Umbilical cord (tissue), 2 donors: Measurements from ENCODE around the gene GPC6. TPM values are rescaled to one million over a fixed set of nuclear protein-coding genes. Genes with fewer than 3 reads are reported as not detected.
A peak's percentile ranks its signal among the peaks of the same experiment; 100 is the strongest.
"Not testable (repeated sequence)": the region's sequence is repeated elsewhere in the genome, so short reads cannot be mapped to it uniquely, and the experiment has no call there.

Experiments
- DNase-seq: peaks from one replicate; pipeline ENCODE4 v3.0.0-alpha.2; 2015; ENCODE audit warnings: low spot score
- total RNA-seq: library from RNA; depleted of rRNA; stranded (reverse); fragments of >200 nt; gene quantifications from one replicate; pipeline ENCODE4 v1.2.3, GENCODE V29; 2014; ENCODE audit warnings: low replicate concordance; ENCODE audit not compliant: insufficient read depth

Gene GPC6
- total RNA-seq, 1 donor from 2014 or later, result 37.6 TPM

- no peak for DNase-seq
These were observed 198.8 kb downstream of the GPC6 start for GRCh38 chr13:93425411-93425810.

- DNase-seq, result no peak
These were observed 203.8 kb downstream of the GPC6 start for GRCh38 chr13:93430381-93430780.

GRCh38 chr13:93435651-93436050 lies 209.0 kb downstream of the GPC6 start:
- DNase-seq, result no peak

DNA sequence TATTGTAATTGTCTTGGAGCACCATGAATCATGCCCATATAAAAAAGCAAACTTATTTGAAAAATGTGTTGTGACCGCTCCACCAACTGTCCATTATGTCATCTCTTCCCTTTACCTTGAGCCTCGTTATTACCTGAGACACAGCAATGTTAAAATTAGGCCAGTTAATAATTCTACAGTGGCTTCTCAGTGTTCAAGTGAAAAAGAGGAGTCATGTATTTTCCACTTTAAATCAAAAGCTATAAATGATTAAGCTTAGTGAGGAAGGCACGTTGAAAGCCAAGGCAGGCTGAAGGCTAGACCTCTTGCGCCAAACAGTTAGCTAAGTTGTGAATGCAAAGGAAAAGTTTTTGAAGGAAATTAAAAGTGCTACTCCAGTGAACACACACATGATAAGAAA lies 210.5 kb downstream of the GPC6 start:
- DNase-seq, result no peak

DNA sequence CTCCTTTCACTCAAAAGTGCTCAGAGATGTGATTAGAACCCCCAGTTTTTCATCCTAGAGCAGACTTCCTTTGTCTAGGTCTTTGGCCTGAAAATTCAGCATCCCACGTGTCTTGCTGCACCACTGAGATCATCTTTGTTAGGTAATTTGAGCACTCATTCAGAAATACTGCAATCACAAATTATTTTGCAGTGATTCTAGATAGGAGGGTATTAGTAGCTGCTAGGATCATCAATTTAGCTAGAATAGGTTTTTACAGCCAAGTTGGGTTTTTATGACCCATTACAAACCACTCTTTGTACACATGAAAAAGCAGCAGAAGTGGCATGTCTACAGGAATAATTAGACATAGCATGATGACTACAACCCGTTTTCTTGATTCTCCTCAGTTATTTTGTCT lies 219.6 kb downstream of the GPC6 start:
- DNase-seq, result no peak

DNA sequence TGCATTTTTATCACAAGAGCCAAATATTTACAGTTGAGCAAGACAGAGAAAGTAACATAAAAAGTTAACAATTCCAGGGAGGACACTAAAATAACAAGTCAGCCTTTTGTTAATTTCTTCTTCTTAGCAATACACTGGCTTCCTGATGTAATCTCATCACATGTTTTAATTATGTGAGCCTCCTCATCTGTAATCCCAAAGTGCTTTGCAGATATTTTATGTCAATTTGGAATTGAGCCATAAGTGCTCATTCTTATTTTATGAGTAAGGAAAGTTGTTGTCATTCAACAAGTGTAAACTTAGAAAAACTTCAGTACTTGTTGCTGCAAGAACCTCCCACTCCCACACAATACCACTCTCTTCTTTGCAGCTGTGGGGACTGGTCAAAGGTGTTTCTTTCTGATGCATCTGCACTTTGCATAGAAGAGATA lies 223.6 kb downstream of the GPC6 start:
- no peak for DNase-seq

DNA sequence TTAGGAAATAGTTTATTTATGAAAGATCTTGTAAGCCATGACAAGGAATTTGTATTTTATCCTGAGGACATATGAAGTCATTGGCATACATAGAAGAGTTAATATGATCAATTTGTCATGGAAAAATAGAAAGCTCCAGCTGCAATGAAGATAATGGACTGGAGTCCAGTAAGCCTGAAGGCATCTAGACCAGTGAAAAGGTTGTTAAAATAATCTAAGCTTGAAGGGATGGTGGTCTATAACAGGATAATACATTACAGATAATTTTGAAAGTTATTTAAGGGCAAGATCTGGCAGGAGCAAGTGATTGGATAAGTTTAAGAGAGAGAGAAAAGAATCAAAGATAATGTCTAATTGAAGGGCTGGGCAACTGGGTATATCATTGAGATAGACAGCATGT lies 224.2 kb downstream of the GPC6 start:
- DNase-seq, result no peak

GRCh38 chr13:93454676-93455235 lies 228.1 kb downstream of the GPC6 start:
- not testable (repeated sequence) for DNase-seq

DNA sequence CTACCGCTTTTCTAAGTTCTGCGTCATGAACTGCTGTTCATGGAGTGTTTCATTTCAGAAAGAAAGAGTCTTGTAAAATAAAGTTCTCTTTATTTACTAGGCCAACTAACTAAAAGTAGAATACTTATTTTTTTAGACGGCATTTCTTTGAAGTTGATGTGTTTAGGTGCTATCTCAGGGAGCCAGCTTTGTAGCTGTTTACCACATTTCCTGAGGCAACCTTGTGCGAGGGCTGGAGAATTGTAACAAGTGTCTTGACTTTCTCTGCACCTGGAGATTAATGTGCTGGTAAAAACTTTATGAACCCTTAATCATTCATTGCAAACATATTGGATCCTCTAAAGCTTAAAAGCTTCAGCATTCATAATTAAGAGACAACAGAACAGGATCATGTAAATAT lies 229.3 kb downstream of the GPC6 start:
- no peak for DNase-seq

GRCh38 chr13:93460005-93460404 lies 233.4 kb downstream of the GPC6 start:
- DNase-seq, result no peak

DNA sequence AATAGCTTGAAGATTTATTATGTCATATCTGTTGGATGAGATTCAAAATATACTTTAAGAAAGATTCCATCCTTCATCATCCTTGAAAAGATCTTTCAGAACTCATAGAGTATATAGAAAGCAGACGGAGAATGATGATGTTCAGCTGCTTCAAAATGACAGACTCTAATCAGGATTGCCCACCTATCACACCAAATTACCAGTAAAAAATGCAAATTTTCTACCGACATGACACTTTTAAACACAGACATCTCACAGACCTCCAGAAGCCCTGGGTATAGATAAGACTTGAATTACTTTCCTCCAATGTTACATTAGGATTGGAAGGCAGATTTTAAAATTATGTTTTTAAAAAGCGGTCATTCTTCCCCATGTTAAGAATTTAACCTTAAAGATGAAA lies 235.5 kb downstream of the GPC6 start:
- DNase-seq, result peak; percentile 31

DNA sequence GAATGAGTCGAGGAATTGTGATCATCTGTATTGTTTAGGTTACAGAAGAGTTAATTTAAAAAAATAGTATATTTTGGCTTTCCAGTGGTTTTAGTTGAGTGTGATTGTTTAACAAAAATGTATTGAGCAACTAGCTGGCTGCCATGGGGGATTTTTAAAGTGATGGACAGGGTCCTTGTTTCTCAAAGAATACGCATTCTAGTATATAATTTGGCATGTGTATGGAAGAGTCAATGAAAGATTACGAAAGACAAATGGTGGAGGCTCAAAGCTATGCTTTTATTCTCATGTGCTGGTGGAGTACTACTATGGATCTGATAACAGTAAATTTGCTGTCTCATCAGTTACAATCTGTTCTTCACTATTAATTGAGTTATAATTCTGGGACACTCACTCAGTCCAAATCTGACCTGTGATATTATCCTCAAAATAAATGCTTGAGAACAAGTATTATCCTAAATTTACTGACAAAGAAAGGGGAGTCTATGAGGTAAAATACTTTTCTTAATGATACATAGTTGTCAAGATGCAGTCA lies 240.0 kb downstream of the GPC6 start:
- no peak for DNase-seq

- DNase-seq, result no peak
These were observed 240.6 kb downstream of the GPC6 start for GRCh38 chr13:93467175-93467574.

- no peak for DNase-seq
These were observed 241.8 kb downstream of the GPC6 start for GRCh38 chr13:93468433-93468832.

DNA sequence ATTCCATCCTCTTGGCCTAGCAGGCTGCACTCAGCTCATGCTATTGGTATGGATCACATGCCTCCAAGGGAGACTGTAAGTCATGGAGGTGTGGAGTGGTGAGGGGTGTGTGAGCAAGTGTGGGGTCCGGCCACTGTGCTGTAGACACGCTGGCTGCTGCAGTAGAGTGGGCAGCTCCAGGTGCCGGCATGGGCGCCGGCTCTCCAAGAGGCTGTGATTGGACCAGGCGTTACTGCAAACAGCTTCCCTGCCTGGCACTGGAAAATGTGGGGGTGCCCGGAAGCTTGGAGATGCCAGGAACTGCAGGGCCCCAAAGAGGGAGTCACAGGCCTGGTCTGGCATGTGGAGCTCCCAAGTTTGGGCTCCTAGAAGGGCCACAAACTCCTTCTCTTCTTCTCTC lies 245.7 kb downstream of the GPC6 start:
- DNase-seq, result no peak

- DNase-seq, result no peak
These were observed 246.2 kb downstream of the GPC6 start for GRCh38 chr13:93472814-93473296.

- no peak for DNase-seq
These were observed 247.0 kb downstream of the GPC6 start for GRCh38 chr13:93473441-93474270.

DNA sequence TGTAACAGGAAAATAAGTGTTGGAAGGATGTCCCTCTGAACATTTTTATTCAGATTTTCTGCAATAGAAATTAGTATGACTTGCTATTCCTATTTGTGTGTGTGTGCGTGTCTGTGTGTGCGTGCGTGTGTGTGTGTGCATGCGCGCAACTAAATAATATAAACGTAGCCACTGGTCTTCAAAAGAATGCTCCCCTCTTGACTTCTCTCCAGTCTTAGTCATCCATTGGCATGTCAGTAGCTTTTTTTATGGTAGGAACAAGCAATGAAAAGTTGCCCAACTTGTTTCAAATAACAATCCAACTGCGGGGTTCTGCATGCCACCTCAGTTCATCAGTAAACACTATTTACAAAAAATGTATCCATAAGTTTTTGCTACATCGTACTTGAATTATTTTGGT lies 249.6 kb downstream of the GPC6 start:
- DNase-seq, result peak; percentile 23

- DNase-seq, result no peak
These were observed 250.6 kb downstream of the GPC6 start for GRCh38 chr13:93477238-93477637.

DNA sequence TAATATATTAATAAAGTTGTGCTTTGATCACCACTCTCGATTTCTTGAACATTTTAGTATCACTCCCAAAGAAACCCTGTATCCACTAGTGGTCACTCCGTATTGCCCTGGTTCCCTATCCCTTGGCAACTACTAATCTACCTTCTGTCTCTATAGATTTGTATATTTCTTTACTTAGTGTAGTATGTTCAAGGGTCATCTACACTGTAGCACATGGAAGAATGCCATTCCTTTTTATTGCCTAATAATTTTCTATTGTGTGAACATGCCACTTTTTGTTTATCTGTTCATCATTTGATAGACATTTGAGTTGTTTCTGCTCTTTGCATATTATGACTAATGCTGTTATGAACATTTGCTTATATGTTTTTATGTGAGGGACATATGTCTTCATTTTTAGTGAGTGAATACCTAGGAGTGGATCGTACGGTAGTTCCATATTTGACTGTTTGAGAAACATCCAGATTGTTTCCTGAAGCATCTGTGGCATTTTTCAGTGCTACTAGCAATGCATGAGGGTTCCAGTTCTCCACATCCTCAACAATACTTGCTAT lies 254.0 kb downstream of the GPC6 start:
- no peak for DNase-seq

DNA sequence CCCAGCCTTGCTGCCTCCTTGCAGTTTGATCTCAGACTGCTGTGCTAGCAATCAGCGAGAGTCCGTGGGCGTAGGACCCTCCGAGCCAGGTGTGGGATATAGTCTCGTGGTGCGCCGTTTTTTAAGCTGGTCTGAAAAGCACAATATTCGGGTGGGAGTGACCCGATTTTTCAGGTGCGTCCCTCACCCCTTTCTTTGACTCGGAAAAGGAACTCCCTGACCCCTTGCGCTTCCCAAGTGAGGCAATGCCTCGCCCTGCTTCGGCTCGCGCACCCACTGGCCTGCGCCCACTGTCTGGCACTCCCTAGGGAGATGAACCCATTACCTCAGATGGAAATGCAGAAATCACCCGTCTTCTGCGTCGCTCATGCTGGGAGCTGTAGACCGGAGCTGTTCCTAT lies 269.5 kb downstream of the GPC6 start:
- not testable (repeated sequence) for DNase-seq

DNA sequence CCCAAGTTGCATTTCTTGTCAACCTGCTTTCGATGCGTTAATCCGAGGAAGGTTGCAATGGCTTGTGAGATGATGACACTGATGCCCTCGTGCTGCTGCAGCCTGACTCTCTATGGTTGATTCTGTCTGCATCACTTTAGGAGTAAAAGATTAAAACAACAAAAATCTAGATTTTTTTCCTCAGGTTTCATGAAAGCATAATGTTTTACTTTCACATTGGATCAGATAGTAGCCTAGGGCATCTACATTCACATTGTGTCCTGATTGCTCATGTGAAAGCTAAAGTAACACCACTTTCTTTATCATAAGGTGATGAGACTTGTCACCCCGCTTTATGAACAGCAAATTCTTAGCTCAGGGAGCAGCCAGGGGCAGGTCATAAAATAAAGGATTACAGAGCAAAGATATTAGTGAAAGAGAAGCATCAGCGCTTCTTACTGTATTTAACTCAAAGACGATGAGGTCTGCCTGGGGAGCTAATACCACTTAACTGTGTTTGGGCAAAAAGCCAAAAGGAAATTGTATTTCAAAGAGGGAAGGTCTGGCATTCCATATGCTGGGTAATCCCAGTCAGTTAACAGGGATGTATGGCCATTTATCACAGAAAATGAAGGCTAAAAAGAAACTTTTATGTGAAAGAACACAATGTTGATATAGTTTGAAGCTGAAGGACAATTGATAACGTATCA lies 270.5 kb downstream of the GPC6 start:
- DNase-seq, result peak; percentile 96
